NT2/D1 (cell line): ENCODE results near the gene VEGFC.

ENCODE experiments used
- YY1 ChIP-seq: IDR thresholded peaks from 2 replicates; pipeline ENCODE4 v1.6.1; 2011; ENCODE audit not compliant: insufficient read length, insufficient read depth
- ZNF274 ChIP-seq: IDR thresholded peaks from 2 replicates; pipeline ENCODE4 v1.6.1; 2011; ENCODE audit warnings: mild to moderate bottlenecking, low read depth, low read length

DNA sequence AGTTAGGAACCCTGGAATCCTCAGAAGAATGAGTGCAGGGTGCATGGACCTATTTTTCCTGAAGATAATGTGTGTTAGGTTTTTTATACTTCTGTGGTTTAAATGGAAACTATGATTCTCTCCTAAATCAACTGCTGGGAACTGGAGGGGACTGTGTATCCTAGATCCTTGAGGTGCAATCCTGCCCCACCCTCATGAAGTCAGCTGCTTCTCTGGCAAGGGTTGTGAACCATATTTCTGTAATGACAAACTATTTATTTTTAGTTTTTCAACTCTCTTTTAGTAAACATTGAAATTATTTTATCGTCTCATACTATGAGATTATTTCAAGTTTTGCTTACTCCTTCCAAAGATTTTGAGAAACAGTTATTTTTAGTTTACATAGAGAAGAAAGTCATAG is 25.8 kb upstream of the VEGFC start:
- TF ChIP-seq YY1 (no peak), ZNF274 (no peak)
